BLaER1 treated with 17β-estradiol and CSF1 and Interleukin-3, amounts not matched to agents 10 nM and 100 nM (cell line): ENCODE results near the gene LIMS3.
"Not testable (repeated sequence)": the region's sequence is repeated elsewhere in the genome, so short reads cannot be mapped to it uniquely, and the experiment has no call there.

Source experiments
- H3K27ac ChIP-seq, 11 experiments: shearing (Covaris generic); formaldehyde crosslinking; 2 replicates each; pipeline ENCODE4 v1.8.1; 2022
- H3K27me3 ChIP-seq, 11 experiments: shearing (Covaris generic); formaldehyde crosslinking; 2 replicates each; pipeline ENCODE4 v1.8.1; 2022
- H3K36me3 ChIP-seq, 11 experiments: shearing (Covaris generic); formaldehyde crosslinking; 2 replicates each; pipeline ENCODE4 v1.8.1; 2022
- H3K4me1 ChIP-seq, 10 experiments: shearing (Covaris generic); formaldehyde crosslinking; 2 replicates each; pipeline ENCODE4 v1.8.1; 2022
- H3K4me2 ChIP-seq, 11 experiments: shearing (Covaris generic); formaldehyde crosslinking; 2 replicates each; pipeline ENCODE4 v1.8.1; 2022
- H3K4me3 ChIP-seq, 10 experiments: shearing (Covaris generic); formaldehyde crosslinking; 2 replicates each; pipeline ENCODE4 v1.8.1; 2022
- H3K9ac ChIP-seq, 11 experiments: shearing (Covaris generic); formaldehyde crosslinking; 2 replicates each; pipeline ENCODE4 v1.8.1; 2022
- H3K9me3 ChIP-seq, 11 experiments: shearing (Covaris generic); formaldehyde crosslinking; replicated peaks in 1 of 11; 2 replicates each; pipeline ENCODE4 v1.8.1; 2022
- H4K20me1 ChIP-seq, 11 experiments: shearing (Covaris generic); formaldehyde crosslinking; 2 replicates each; pipeline ENCODE4 v1.8.1; 2022

The LIMS3 gene, protein sequence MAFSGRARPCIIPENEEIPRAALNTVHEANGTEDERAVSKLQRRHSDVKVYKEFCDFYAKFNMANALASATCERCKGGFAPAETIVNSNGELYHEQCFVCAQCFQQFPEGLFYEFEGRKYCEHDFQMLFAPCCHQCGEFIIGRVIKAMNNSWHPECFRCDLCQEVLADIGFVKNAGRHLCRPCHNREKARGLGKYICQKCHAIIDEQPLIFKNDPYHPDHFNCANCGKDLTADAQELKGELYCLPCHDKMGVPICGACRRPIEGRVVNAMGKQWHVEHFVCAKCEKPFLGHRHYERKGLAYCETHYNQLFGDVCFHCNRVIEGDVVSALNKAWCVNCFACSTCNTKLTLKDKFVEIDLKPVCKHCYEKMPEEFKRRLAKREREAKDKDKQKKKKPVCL

DNA sequence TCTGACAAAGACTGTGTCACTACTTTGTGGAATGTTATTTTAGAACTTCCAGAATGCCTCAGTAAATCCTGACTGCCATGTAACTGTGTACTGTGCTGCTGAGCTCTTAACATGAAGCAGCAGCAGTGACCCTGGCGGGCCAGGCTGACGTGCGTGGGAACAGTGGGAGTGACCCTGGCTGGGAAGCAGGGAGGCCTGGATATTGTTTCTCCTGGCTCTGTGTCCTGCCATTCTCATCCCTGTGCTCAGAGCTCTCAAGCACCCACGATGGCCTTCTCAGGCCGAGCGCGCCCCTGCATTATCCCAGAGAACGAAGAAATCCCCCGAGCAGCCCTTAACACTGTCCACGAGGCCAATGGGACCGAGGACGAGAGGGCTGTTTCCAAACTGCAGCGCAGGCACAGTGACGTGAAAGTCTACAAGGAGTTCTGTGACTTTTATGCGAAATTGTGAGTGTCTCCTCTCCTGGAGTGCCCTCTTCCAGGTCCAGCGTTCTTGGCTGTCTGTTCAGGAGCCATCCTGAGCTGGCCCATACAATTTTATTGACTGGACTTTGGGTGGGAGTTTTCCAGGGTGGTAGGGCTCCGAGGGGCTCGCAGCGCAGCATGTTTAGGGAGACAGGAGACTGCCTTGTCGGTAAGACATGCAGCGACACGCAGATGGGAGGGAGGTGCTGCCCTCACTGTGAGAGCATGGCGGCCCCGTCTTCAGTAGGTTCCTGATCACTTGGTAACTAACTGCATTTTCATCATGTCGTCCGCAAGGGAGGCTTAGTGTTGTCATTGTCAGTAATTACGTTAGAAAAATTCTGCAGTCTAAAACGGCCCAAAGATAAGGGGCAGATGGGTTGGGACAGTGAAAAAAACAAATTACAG lies at the start of gene LIMS3:
Gene LIMS3 (plus strand): TSS at position 227 of the 875 bp plus-strand sequence. CDS start 41 bp downstream, at position 268.
- H3K27me3 ChIP-seq, H3K36me3 ChIP-seq, H3K9me3 ChIP-seq, H3K4me3 ChIP-seq, H3K27ac ChIP-seq, H3K4me1 ChIP-seq, H3K4me2 ChIP-seq, H3K9ac ChIP-seq, H4K20me1 ChIP-seq: not testable (repeated sequence)

DNA sequence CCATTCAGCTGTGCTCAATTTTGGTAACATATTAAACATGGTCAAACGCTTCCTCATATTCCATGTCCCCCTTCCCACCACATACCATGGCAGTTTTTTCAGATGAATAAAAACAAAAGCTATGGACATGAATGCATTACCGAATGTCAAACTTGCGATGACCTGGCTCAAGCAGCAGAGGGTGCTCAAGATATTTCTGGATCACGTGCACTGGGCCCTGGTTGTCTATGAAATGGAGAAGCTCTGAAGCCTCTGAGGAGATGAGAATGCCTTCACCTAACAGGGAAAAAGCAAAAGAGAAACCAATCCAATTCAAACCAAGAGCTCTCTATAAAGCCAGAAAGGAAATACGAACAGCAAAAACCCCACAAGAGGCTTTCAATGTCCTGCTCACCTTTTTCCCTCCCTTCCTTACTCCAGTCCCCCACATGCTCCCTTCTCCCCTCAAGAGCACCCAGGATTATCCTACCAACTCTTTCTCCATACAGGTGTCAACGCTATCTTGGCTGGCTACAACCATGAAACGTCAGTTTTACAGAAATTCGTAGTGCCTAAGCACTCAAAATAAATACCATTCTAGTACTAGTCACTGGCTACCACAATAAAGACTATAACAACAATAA lies 27.2 kb upstream of the LIMS3 start:
- H3K36me3 ChIP-seq, H3K4me1 ChIP-seq, H3K27ac ChIP-seq, H3K9ac ChIP-seq, H3K9me3 ChIP-seq, H4K20me1 ChIP-seq, H3K4me3 ChIP-seq, H3K4me2 ChIP-seq, H3K27me3 ChIP-seq: not testable (repeated sequence)

- H3K4me1 ChIP-seq, H3K27ac ChIP-seq, H3K4me3 ChIP-seq, H3K27me3 ChIP-seq, H3K4me2 ChIP-seq, H4K20me1 ChIP-seq, H3K9me3 ChIP-seq, H3K36me3 ChIP-seq, H3K9ac ChIP-seq: not testable (repeated sequence)
These were observed 21.9 kb upstream of the LIMS3 start for GRCh38 chr2:109876625-109877024.

DNA sequence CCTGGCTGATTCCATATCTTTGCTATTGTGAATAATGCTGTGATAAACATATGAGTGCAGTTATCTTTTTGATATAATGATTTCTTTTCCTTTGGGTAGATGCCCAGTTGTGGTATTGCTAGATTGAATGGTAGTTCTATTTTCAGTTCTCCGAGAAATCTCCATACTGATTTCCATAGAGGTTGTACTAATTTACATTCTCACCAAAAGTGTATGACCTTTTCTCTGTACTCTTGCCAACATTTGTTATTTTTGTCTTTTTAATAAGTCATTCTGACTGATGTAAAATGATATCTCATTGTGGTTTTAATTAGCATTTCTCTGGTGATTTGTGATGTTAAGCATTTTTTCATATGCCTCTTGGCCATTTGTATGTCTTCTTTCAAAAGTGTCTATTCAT lies 16.4 kb upstream of the LIMS3 start:
- H3K9me3 ChIP-seq, H3K27ac ChIP-seq, H3K4me2 ChIP-seq, H3K27me3 ChIP-seq, H3K9ac ChIP-seq, H4K20me1 ChIP-seq, H3K4me3 ChIP-seq, H3K4me1 ChIP-seq, H3K36me3 ChIP-seq: not testable (repeated sequence)

DNA sequence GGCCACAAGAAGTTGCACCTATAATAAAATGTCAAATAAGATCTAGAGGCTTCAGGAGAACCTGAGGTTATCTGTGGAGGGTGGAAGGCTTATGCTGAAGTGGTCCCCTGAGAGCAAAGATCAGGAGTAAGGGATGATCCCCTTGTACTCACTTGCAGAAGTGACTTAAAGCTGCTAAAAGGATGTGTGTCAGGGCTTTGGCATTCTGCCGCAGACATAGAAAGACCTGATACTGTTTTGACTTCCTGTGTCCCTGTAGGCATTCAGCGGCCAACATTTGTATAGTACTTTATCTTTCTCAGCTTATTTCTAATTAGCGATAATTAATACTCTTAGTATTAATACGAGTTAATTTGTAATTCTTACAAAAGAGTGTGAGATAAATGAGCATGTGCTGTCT lies 10.1 kb upstream of the LIMS3 start:
- H4K20me1 ChIP-seq, H3K36me3 ChIP-seq, H3K9ac ChIP-seq, H3K27me3 ChIP-seq, H3K27ac ChIP-seq, H3K4me1 ChIP-seq, H3K4me2 ChIP-seq, H3K9me3 ChIP-seq, H3K4me3 ChIP-seq: not testable (repeated sequence)

- H4K20me1 ChIP-seq, H3K36me3 ChIP-seq, H3K4me3 ChIP-seq, H3K9me3 ChIP-seq, H3K27ac ChIP-seq, H3K9ac ChIP-seq, H3K4me2 ChIP-seq, H3K27me3 ChIP-seq, H3K4me1 ChIP-seq: not testable (repeated sequence)
These were observed 8.6 kb upstream of the LIMS3 start for GRCh38 chr2:109889909-109890308.

DNA sequence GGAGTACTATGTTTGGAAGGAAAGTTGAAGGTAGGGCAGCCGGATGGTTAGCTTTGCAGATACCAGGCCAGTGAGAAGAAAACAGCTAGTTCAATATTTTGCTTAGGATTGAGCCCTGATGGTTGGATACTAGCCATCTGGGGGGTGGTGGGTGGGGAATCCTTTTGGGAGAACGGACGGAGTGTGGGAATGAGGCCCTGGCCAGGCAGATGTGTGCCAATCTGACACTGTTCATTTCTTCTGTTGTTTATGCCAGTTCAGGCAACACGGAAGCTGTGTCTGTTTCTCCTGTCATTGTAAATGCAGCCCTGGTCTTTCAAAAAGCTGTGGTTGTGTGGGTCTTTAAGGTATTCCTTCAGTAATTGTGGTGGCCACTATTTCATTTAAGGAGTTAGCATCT lies 7.5 kb upstream of the LIMS3 start:
- not testable (repeated sequence) for H4K20me1 ChIP-seq, H3K27me3 ChIP-seq, H3K36me3 ChIP-seq, H3K9me3 ChIP-seq, H3K4me1 ChIP-seq, H3K27ac ChIP-seq, H3K9ac ChIP-seq, H3K4me2 ChIP-seq, H3K4me3 ChIP-seq

DNA sequence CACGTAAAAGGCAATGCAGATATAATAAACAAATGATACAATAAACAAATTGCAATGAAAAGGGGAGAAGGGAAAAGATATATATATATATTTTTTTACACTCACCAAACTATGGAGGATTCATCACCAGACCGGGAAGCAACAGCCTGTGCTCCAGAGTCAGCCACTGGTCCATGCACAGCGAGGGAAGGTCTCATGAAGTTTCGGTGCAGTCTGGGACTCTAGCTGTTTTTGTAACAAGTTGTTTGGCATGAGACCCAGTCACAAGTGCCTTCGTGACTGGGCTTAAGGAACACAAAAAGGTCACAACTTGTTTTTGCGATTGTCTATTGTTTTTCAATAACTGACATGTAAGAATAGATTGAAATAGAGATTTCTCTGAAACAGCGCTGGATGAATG lies 4.8 kb upstream of the LIMS3 start:
- H3K4me2 ChIP-seq, H3K9ac ChIP-seq, H3K27me3 ChIP-seq, H3K4me3 ChIP-seq, H4K20me1 ChIP-seq, H3K4me1 ChIP-seq, H3K36me3 ChIP-seq, H3K9me3 ChIP-seq, H3K27ac ChIP-seq: not testable (repeated sequence)

GRCh38 chr2:109894141-109894540 lies 4.3 kb upstream of the LIMS3 start:
- H3K27ac ChIP-seq, H3K4me3 ChIP-seq, H4K20me1 ChIP-seq, H3K27me3 ChIP-seq, H3K4me2 ChIP-seq, H3K9ac ChIP-seq, H3K36me3 ChIP-seq, H3K4me1 ChIP-seq, H3K9me3 ChIP-seq: not testable (repeated sequence)

DNA sequence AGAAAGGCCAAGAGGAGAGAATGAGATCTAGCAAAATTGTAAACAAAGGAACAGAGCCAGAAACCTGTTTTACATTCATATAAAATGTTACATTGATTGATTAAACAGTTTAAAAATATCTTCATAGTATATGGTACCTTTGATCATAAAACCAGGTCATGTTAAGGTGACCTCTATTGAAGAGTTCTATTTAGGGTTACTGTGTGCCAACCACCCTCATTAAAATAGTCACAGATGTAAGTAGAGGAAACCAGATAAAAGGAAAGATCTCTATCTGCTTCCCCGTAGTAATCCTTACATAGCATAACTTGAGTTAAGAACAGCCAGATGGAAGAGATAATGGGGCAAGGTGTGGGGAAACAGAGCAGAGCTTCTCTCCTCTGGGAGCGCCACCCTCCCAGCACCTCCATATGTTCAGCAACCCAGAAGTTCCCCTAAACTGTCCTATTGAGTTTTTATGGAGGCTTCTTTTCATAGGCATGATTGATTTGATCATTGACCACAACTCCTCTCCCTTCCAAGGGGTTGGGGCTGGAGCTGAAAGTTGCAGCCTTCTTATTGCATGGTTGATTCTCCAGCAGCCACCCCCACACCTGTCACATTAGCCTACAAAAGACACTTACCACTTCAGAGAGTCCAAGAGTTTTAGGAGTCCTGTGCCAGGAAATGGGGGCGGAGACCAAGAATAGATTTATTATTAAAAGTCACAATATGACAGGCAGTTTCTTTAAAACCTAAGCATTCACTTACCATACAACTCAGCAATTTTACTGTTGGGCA lies 3.2 kb upstream of the LIMS3 start:
- H3K27ac ChIP-seq, H3K4me2 ChIP-seq, H3K27me3 ChIP-seq, H3K4me1 ChIP-seq, H3K36me3 ChIP-seq, H3K9ac ChIP-seq, H3K9me3 ChIP-seq, H3K4me3 ChIP-seq, H4K20me1 ChIP-seq: not testable (repeated sequence)

DNA sequence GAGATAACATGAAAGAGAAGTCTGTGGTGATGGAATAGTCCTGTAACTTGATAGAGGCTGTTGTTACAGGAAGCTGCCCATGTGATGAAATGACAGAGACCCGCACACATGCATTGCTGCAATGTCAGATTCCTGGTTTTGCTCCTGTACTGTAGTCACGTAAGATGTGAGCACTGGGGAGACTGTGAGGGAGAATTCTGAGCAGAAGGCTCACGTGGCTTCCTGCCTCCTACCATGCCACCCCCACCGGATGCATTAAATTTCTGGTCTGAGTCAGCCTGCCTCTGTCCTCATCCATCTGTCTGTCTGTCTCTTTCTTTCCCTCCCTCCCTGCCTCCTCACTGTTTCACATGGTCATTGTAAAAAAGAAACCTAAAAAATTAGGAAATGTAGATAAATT lies 2.3 kb upstream of the LIMS3 start:
- H3K27ac ChIP-seq, H3K9ac ChIP-seq, H3K4me1 ChIP-seq, H3K4me3 ChIP-seq, H3K27me3 ChIP-seq, H4K20me1 ChIP-seq, H3K4me2 ChIP-seq, H3K36me3 ChIP-seq, H3K9me3 ChIP-seq: not testable (repeated sequence)

GRCh38 chr2:109897769-109898461 lies 573 bp upstream of the LIMS3 start:
- not testable (repeated sequence) for H3K4me3 ChIP-seq, H3K4me1 ChIP-seq, H3K36me3 ChIP-seq, H3K27me3 ChIP-seq, H3K9me3 ChIP-seq, H4K20me1 ChIP-seq, H3K27ac ChIP-seq, H3K9ac ChIP-seq, H3K4me2 ChIP-seq

- H3K4me1 ChIP-seq, H3K36me3 ChIP-seq, H3K9me3 ChIP-seq, H3K9ac ChIP-seq, H3K4me2 ChIP-seq, H3K4me3 ChIP-seq, H4K20me1 ChIP-seq, H3K27me3 ChIP-seq, H3K27ac ChIP-seq: not testable (repeated sequence)
These were observed 7.3 kb downstream of the LIMS3 start for GRCh38 chr2:109905796-109906195.
